HG03520 (cell line): ENCODE results near the gene ADIPOQ.
"Not testable (repeated sequence)": the region's sequence is repeated elsewhere in the genome, so short reads cannot be mapped to it uniquely, and the experiment has no call there.

Source experiments
- ATAC-seq: cut with Tn5 transposase; IDR thresholded peaks from one replicate; pipeline ENCODE4 v1.9.1; 2021; ENCODE audit warnings: mild to moderate bottlenecking, moderate library complexity; ENCODE audit not compliant: unreplicated experiment

ADIPOQ gene

GRCh38 chr3:186901135-186901734 lies 58.7 kb downstream of the ADIPOQ start:
- no peak for ATAC-seq

DNA sequence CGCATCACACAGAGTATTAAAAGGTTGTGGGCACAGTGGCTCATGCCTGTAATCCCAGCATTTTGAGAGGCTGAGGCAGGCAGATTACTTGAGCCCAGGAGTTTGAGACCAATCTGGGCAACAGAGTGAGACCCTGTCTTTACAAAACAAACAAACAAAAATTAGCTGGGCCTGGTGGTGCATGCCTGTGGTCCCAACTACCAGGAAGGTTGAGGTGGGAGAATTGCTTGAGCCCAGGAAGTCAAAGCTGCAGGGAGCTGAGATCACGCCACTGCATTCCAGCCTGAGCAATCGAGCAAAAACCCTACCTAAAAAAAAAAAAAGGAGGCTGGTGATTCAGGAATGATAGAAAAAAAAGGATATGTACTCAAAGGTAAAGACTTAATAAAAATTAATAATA lies 59.6 kb downstream of the ADIPOQ start:
- ATAC-seq = no peak

GRCh38 chr3:186902713-186903112 lies 60.2 kb downstream of the ADIPOQ start:
- ATAC-seq = no peak

DNA sequence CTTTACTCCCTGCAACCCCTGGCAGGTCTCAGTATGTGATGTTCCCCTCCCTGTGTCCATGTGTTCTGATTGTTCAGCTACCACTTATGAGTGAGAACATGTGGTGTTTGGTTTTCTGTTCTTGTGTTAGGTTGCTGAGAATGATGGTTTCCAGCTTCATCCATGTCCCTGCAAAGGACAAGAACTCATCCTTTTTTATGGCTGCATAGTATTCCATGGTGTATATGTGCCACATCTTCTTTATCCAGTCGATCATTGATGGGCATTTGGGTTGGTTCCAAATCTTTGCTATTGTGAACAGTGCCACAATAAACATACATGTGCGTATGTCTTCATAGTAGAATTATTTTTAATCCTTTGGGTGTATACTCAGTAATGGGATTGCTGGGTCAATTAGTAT lies 61.2 kb downstream of the ADIPOQ start:
- not testable (repeated sequence) for ATAC-seq

DNA sequence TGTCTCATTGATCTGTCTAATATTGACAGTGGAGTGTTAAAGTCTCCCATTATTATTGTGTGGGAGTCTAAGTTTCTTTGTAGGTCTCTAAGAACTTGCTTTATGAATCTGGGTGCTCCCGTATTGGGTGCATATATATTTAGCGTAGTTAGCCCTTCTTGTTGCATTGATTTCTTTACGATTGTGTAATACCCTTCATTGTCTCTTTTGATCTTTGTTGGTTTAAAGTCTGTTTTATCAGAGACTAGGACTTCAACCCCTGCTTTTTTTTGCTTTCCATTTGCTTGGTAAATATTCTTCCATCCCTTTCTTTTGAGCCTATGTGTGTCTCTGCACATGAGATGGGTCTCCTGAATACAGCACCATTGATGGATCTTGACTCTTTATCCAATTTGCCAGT lies 64.6 kb downstream of the ADIPOQ start:
- not testable (repeated sequence) for ATAC-seq
